IMR-90 (cell line): Measurements from ENCODE around the gene ZNF385B. TPM values are rescaled to one million over a fixed set of nuclear protein-coding genes. Genes with fewer than 3 reads are reported as not detected.
A peak's percentile ranks its signal among the peaks of the same experiment; 100 is the strongest.

Source experiments
- ATAC-seq: fragments of 200-7000 bp; cut with Tn5 transposase; 2 replicates; pipeline ENCODE4 v1.9.1; 2020; ENCODE audit warnings: low read depth, mild to moderate bottlenecking, moderate library complexity
- BruUV-seq: library from RNA; stranded (reverse); fragments of 400-500 nt; replicated peaks from 2 replicates; lab custom pipeline; 2021; lab: Mats Ljungman, UMichigan
- CTCF ChIA-PET: fragments of 300-600 bp; formaldehyde crosslinking; extraction: SDS; loops from one replicate; lab custom pipeline; 2021; ENCODE audit warnings: antibody characterized with exemption; lab: Yijun Ruan, JAX
- POLR2A ChIA-PET: fragments of 300-600 bp; sonication (Branson Sonifier 250); formaldehyde crosslinking; loops from one replicate; lab custom pipeline; 2022; ENCODE audit warnings: antibody characterized with exemption; ENCODE audit not compliant: unreplicated experiment; lab: Charles Lee
- DNase-seq: peaks from one replicate; pipeline ENCODE4 v3.0.0; 2013
- H2AFZ ChIP-seq: replicated peaks from 2 replicates; pipeline ENCODE3; 2013; ENCODE audit warnings: low read length, mild to moderate bottlenecking; ENCODE audit not compliant: poor library complexity
- H2AK5ac ChIP-seq: 2 replicates; pipeline ENCODE4 v1.6.1; 2013; ENCODE audit warnings: low read depth, low read length, inconsistent platforms
- H2AK9ac ChIP-seq: replicated peaks from 2 replicates; pipeline ENCODE3; 2013; ENCODE audit warnings: mild to moderate bottlenecking, low read depth, low read length, moderate library complexity; ENCODE audit not compliant: poor library complexity
- H2BK120ac ChIP-seq: 2 replicates; pipeline ENCODE4 v1.6.1; 2013; ENCODE audit warnings: low read depth, low read length, inconsistent platforms
- H2BK15ac ChIP-seq: 3 replicates; pipeline ENCODE4 v1.6.1; 2013; ENCODE audit warnings: low read depth, low read length, inconsistent platforms
- H2BK20ac ChIP-seq: 2 replicates; pipeline ENCODE4 v1.6.1; 2013; ENCODE audit warnings: low read depth, mild to moderate bottlenecking, inconsistent platforms, low read length, moderate library complexity
- H2BK5ac ChIP-seq: 2 replicates; pipeline ENCODE4 v1.6.1; 2013; ENCODE audit warnings: mild to moderate bottlenecking, low read depth, low read length, inconsistent platforms; ENCODE audit not compliant: poor library complexity, severe bottlenecking
- H3K14ac ChIP-seq: replicated peaks from 2 replicates; pipeline ENCODE4 v1.6.1; 2013; ENCODE audit warnings: low read depth, low read length, inconsistent platforms
- H3K18ac ChIP-seq: 2 replicates; pipeline ENCODE4 v1.6.1; 2013; ENCODE audit warnings: low read depth, low read length, control low read depth
- H3K23ac ChIP-seq: 2 replicates; pipeline ENCODE4 v1.6.1; 2013; ENCODE audit warnings: low read depth, low read length, inconsistent platforms
- H3K27ac ChIP-seq: 2 replicates; pipeline ENCODE4 v1.5.1; 2013; ENCODE audit warnings: mild to moderate bottlenecking, control low read depth, low read length; ENCODE audit not compliant: insufficient read depth
- H3K27me3 ChIP-seq: 2 replicates; pipeline ENCODE4 v1.6.1; 2013; ENCODE audit warnings: low read length; ENCODE audit not compliant: control insufficient read depth, insufficient read depth
- H3K36me3 ChIP-seq: 2 replicates; pipeline ENCODE4 v1.6.1; 2013; ENCODE audit warnings: low read length, mixed read lengths; ENCODE audit not compliant: control insufficient read depth, insufficient read depth
- H3K4ac ChIP-seq: 2 replicates; pipeline ENCODE4 v1.6.1; 2013; ENCODE audit warnings: low read depth, low read length, inconsistent platforms
- H3K4me1 ChIP-seq: 2 replicates; pipeline ENCODE4 v1.6.1; 2013; ENCODE audit warnings: low read length, mixed read lengths; ENCODE audit not compliant: control insufficient read depth, insufficient read depth
- H3K4me2 ChIP-seq: 2 replicates; pipeline ENCODE4 v1.6.1; 2013; ENCODE audit warnings: low read depth, mild to moderate bottlenecking, control low read depth, low read length, moderate library complexity
- H3K4me3 ChIP-seq: 2 replicates; pipeline ENCODE4 v1.5.1; 2013; ENCODE audit warnings: low read depth, mild to moderate bottlenecking, control low read depth, low read length, moderate library complexity; ENCODE audit not compliant: insufficient read depth
- H3K56ac ChIP-seq: 2 replicates; pipeline ENCODE4 v1.6.1; 2013; ENCODE audit warnings: low read length, inconsistent platforms; ENCODE audit not compliant: insufficient read depth; ENCODE audit errors: extremely low read depth
- H3K79me1 ChIP-seq, 2 experiments: 2 replicates each; pipeline ENCODE4 v1.6.1; 2013; ENCODE audit warnings: low read length in 2 of 2, inconsistent platforms in 1 of 2, low read depth in 1 of 2
- H3K9ac ChIP-seq: 2 replicates; pipeline ENCODE4 v1.6.1; 2013; ENCODE audit warnings: low read depth, low read length, control low read depth
- H3K9me1 ChIP-seq: 2 replicates; pipeline ENCODE4 v1.6.1; 2013; ENCODE audit warnings: low read length, inconsistent platforms; ENCODE audit not compliant: insufficient read depth
- H3K9me3 ChIP-seq: 2 replicates; pipeline ENCODE4 v1.6.1; 2013; ENCODE audit warnings: low read length; ENCODE audit not compliant: control insufficient read depth, insufficient read depth
- H4K20me1 ChIP-seq: 2 replicates; pipeline ENCODE4 v1.6.1; 2013; ENCODE audit warnings: low read length, inconsistent platforms; ENCODE audit not compliant: insufficient read depth
- H4K5ac ChIP-seq: 2 replicates; pipeline ENCODE4 v1.6.1; 2013; ENCODE audit warnings: mild to moderate bottlenecking, low read depth, low read length, control low read depth
- H4K8ac ChIP-seq, 2 experiments: 2 replicates each; pipeline ENCODE4 v1.6.1; 2013; ENCODE audit warnings: low read depth in 2 of 2, low read length in 2 of 2, control low read depth in 1 of 2, inconsistent platforms in 1 of 2
- H4K91ac ChIP-seq: 2 replicates; pipeline ENCODE4 v1.6.1; 2013; ENCODE audit warnings: low read depth, low read length, inconsistent platforms; ENCODE audit not compliant: insufficient read depth
- BHLHE40 ChIP-seq: fragments of 150-350 bp; IDR thresholded peaks from 2 replicates; pipeline ENCODE4 v1.6.1; 2016; ENCODE audit warnings: mild to moderate bottlenecking, low read depth, low read length
- ELK1 ChIP-seq: fragments of 150-350 bp; IDR thresholded peaks from 2 replicates; pipeline ENCODE4 v1.6.1; 2016; ENCODE audit warnings: low read depth, mild to moderate bottlenecking, low read length, moderate library complexity, borderline replicate concordance
- FOS ChIP-seq: fragments of 150-350 bp; IDR thresholded peaks from 2 replicates; pipeline ENCODE4 v1.6.1; 2016; ENCODE audit warnings: low read depth, low read length
- MAZ ChIP-seq: IDR thresholded peaks from 2 replicates; pipeline ENCODE4 v1.6.1; 2012; ENCODE audit warnings: low read depth, mild to moderate bottlenecking, low read length, improper control_type of control experiment, moderate library complexity, borderline replicate concordance
- MXI1 ChIP-seq: IDR thresholded peaks from 2 replicates; pipeline ENCODE4 v1.6.1; 2012; ENCODE audit warnings: low read depth, mild to moderate bottlenecking, low read length, moderate library complexity, borderline replicate concordance
- NFE2L2 ChIP-seq: fragments of 150-350 bp; IDR thresholded peaks from 2 replicates; pipeline ENCODE4 v1.6.1; 2016; ENCODE audit warnings: low read depth, mild to moderate bottlenecking, low read length
- RCOR1 ChIP-seq: IDR thresholded peaks from 2 replicates; pipeline ENCODE4 v1.6.1; 2012; ENCODE audit warnings: mild to moderate bottlenecking, low read length, improper control_type of control experiment; ENCODE audit not compliant: insufficient replicate concordance
- RFX5 ChIP-seq: IDR thresholded peaks from 2 replicates; pipeline ENCODE4 v1.8.0; 2012; ENCODE audit warnings: low read depth, mild to moderate bottlenecking, low read length, moderate library complexity
- USF2 ChIP-seq: fragments of 150-350 bp; IDR thresholded peaks from 2 replicates; pipeline ENCODE4 v1.6.1; 2017; ENCODE audit warnings: mild to moderate bottlenecking, antibody characterized with exemption, low read length, low read depth
- WGBS, 2 experiments: methylation state at CpG; one replicate each; pipeline versions ENCODE4 v1.1.5 to v1.1.7; 2013; ENCODE audit warnings: missing lambda C conversion rate in 2 of 2; ENCODE audit not compliant: insufficient read length in 1 of 2; ENCODE audit errors: extremely low coverage in 2 of 2; 5-methylcytosine and 5-hydroxymethylcytosine counted together
- dilution Hi-C: fragments of 300-500 bp; cut with HindIII; formaldehyde crosslinking; loops from one replicate; pipeline ENCODE4 v1.14.3; 2018; ENCODE audit warnings: low sequenced_read_pairs; ENCODE audit not compliant: unreplicated experiment
- in situ Hi-C: fragments of 300-500 bp; cut with MboI; formaldehyde crosslinking; loops from 3 replicates; pipeline ENCODE4 v1.14.3; 2019; ENCODE audit warnings: low sequenced_read_pairs, inconsistent platforms, mixed read lengths
- intact Hi-C: fragments of 100-400 bp; cut with micrococcal nuclease; formaldehyde crosslinking; loops from 2 replicates; pipeline ENCODE4 v1.10.0; 2022
- polyA plus RNA-seq, 3 experiments: library from polyadenylated mRNA; depleted of rRNA; stranded (reverse); fragments of >200 nt; gene quantifications; 2 replicates each; pipeline ENCODE4 v1.2.3, GENCODE V29; 2012; ENCODE audit warnings: low replicate concordance in 1 of 3
- total RNA-seq: library from RNA; depleted of rRNA; stranded (reverse); fragments of >200 nt; gene quantifications from 2 replicates; pipeline ENCODE4 v1.2.3, GENCODE V29; 2012

Gene ZNF385B
- total and polyA plus RNA-seq, 2 of the 4 experiments (the other 2 are of a cell fraction): not detected

- Histone ChIP-seq H2AK9ac (no peak overlapping the region), H2AK5ac (no peak overlapping the region), H3K9me1 (no peaks in the 10 kb centered on the region), H4K91ac (no peak overlapping the region), H2BK20ac (no peak overlapping the region), H3K27ac (no peak overlapping the region), H3K4me2 (no peak overlapping the region), H3K14ac (no peak overlapping the region), H3K56ac (no peak overlapping the region), H3K4ac (no peak overlapping the region), H2BK5ac (no peak overlapping the region), H3K9me3 (no peaks in the 10 kb centered on the region), H3K9ac (no peak overlapping the region), H4K8ac (no peak overlapping the region), H3K36me3 (no peaks in the 10 kb centered on the region), H3K23ac (no peak overlapping the region), H2BK15ac (no peak overlapping the region), H4K20me1 (no peaks in the 10 kb centered on the region), H3K18ac (no peak overlapping the region), H3K27me3 (peaks cover 4% of the 10 kb centered on the region), H3K4me1 (no peaks in the 10 kb centered on the region), H4K5ac (no peak overlapping the region), H3K4me3 (no peak overlapping the region), H3K79me1 (no peaks in the 10 kb centered on the region), H2AFZ (no peak overlapping the region), H2BK120ac (no peak overlapping the region)
- TF ChIP-seq RCOR1 (no peak), FOS (no peak), USF2 (no peak), NFE2L2 (no peak), MAZ (no peak), RFX5 (no peak), ELK1 (no peak), BHLHE40 (no peak), MXI1 (no peak)
- in situ Hi-C loops: no loop called here
- CTCF ChIA-PET: no interaction called here
- intact Hi-C loops: no loop called here
- ATAC-seq: no peak
- no CpG with 5 or more reads among the region's 4 CpGs for WGBS, 2 experiments
- BruUV-seq: no TSS peak
- POLR2A ChIA-PET: no interaction called here
- dilution Hi-C loops: no loop called here
- peak; percentile 46 for DNase-seq
Measured at GRCh38 chr2:179837408-179837807, 24.0 kb downstream of the ZNF385B start.
